GM12878 (cell line): ENCODE measurements around the gene WWTR1. TPM values are rescaled to one million over a fixed set of nuclear protein-coding genes. Genes with fewer than 3 reads are reported as not detected.

Experiments
- ATAC-seq: fragments of 200-7000 bp; cut with Tn5 transposase; 3 replicates; pipeline ENCODE4 v1.9.1; 2020; ENCODE audit warnings: mild to moderate bottlenecking, moderate library complexity
- BruUV-seq: library from RNA; stranded (reverse); fragments of 400-500 nt; replicated peaks from 2 replicates; lab custom pipeline; 2021; lab: Mats Ljungman, UMichigan
- CTCF ChIA-PET: fragments of 300-600 bp; sonication (Branson Sonifier 250); formaldehyde crosslinking; extraction: SDS; loops from one replicate; lab custom pipeline; 2021; ENCODE audit warnings: inconsistent platforms; lab: Yijun Ruan, JAX
- POLR2A ChIA-PET: fragments of 350-600 bp; formaldehyde crosslinking; extraction: SDS; loops from one replicate; lab custom pipeline; 2021; ENCODE audit warnings: inconsistent platforms; lab: Charles Lee
- RAD21 ChIA-PET: fragments of 300-600 bp; sonication (Branson Sonifier 250); formaldehyde crosslinking; loops from one replicate; lab custom pipeline; 2023; ENCODE audit warnings: antibody characterized with exemption; ENCODE audit not compliant: unreplicated experiment; lab: Charles Lee
- SMC1A ChIA-PET: fragments of 300-600 bp; sonication (Branson Sonifier 250); formaldehyde crosslinking; loops from one replicate; lab custom pipeline; 2023; ENCODE audit not compliant: unreplicated experiment, uncharacterized antibody; lab: Charles Lee
- DNase-seq: peaks from one replicate; pipeline ENCODE4 v3.0.0-alpha.2; 2011; ENCODE audit warnings: low read depth, low spot score
- FAIRE-seq: peaks from 3 replicates; lab custom pipeline; 2011; peaks lifted over from hg19 to GRCh38; lab: Jason Lieb, UNC
- H2AFZ ChIP-seq: 2 replicates; pipeline ENCODE4 v1.6.0; 2011; ENCODE audit warnings: low read depth, low read length, control low read depth; ENCODE audit not compliant: control insufficient read depth
- H3K27ac ChIP-seq: 2 replicates; pipeline ENCODE4 v1.5.1; 2011; ENCODE audit warnings: control low read depth; ENCODE audit not compliant: control insufficient read depth, insufficient read depth
- H3K27me3 ChIP-seq, 2 experiments: replicated peaks in 1 of 2; 2 replicates each; pipeline versions ENCODE4 v1.6.0 to v1.6.1; 2011; ENCODE audit warnings: low read length in 1 of 2; ENCODE audit not compliant: control insufficient read depth in 2 of 2, insufficient read depth in 2 of 2
- H3K36me3 ChIP-seq, 2 experiments: 2 replicates each; pipeline ENCODE4 v1.5.1; 2011; ENCODE audit warnings: low read length in 1 of 2; ENCODE audit not compliant: control insufficient read depth in 2 of 2, insufficient read depth in 2 of 2
- H3K4me1 ChIP-seq: 2 replicates; pipeline ENCODE4 v1.6.1; 2011; ENCODE audit warnings: mild to moderate bottlenecking, low read length, moderate library complexity, mixed read lengths; ENCODE audit not compliant: control insufficient read depth, insufficient read depth
- H3K4me2 ChIP-seq: 2 replicates; pipeline ENCODE4 v1.6.0; 2011; ENCODE audit warnings: control low read depth; ENCODE audit not compliant: control insufficient read depth, insufficient read depth
- H3K4me3 ChIP-seq: fragments of 200-600 bp; sonication (generic); 2 replicates; pipeline ENCODE4 v1.5.1; 2016
- H3K79me2 ChIP-seq: 2 replicates; pipeline ENCODE4 v1.6.0; 2011; ENCODE audit warnings: low read length; ENCODE audit not compliant: control insufficient read depth, insufficient read depth
- H3K9ac ChIP-seq: 2 replicates; pipeline ENCODE4 v1.8.0; 2011; ENCODE audit warnings: low read length, control low read depth, mixed read lengths; ENCODE audit not compliant: control insufficient read depth, insufficient read depth
- H3K9me3 ChIP-seq: replicated peaks from 3 replicates; pipeline ENCODE4 v1.5.1; 2011; ENCODE audit warnings: mild to moderate bottlenecking, low read length; ENCODE audit not compliant: control insufficient read depth, insufficient read depth
- H4K20me1 ChIP-seq: 2 replicates; pipeline ENCODE4 v1.6.0; 2011; ENCODE audit not compliant: control insufficient read depth, insufficient read depth
- CBX5 ChIP-seq: sonication (generic); IDR thresholded peaks from 2 replicates; pipeline ENCODE4 v1.6.1; 2016; ENCODE audit warnings: low read depth, moderate library complexity, mild to moderate bottlenecking, inconsistent platforms
- CREB1 ChIP-seq: IDR thresholded peaks from 2 replicates; pipeline ENCODE4 v1.6.1; 2012; ENCODE audit warnings: low read depth, mild to moderate bottlenecking, inconsistent platforms
- EZH2 ChIP-seq: IDR thresholded peaks from 2 replicates; pipeline ENCODE4 v1.6.1; 2012; ENCODE audit warnings: low read depth, mild to moderate bottlenecking, control low read depth, inconsistent platforms, low read length, borderline replicate concordance; ENCODE audit not compliant: control insufficient read depth
- RUNX3 ChIP-seq: IDR thresholded peaks from 2 replicates; pipeline ENCODE4 v1.6.1; 2012; ENCODE audit warnings: low read length, inconsistent platforms
- SREBF2 ChIP-seq: IDR thresholded peaks from 2 replicates; pipeline ENCODE4 v1.6.1; 2012; ENCODE audit warnings: mild to moderate bottlenecking, low read length
- TCF7 ChIP-seq: IDR thresholded peaks from 2 replicates; pipeline ENCODE4 v1.6.1; 2014; ENCODE audit warnings: antibody characterized with exemption, borderline replicate concordance
- WGBS: methylation state at CpG from one replicate; pipeline ENCODE4 v1.1.6; 2016; ENCODE audit warnings: low lambda C conversion rate; ENCODE audit not compliant: insufficient replicate concordance, insufficient coverage; ENCODE audit errors: missing lambda C conversion rate; 5-methylcytosine and 5-hydroxymethylcytosine counted together
- in situ Hi-C: fragments of 300-500 bp; cut with MboI; formaldehyde crosslinking; loops from 9 replicates; pipeline ENCODE4 v1.14.3; 2018; ENCODE audit warnings: mixed read lengths
- intact Hi-C: fragments of 100-400 bp; cut with micrococcal nuclease; formaldehyde crosslinking; loops from one replicate; pipeline ENCODE4 v1.14.2; 2022; ENCODE audit not compliant: unreplicated experiment
- polyA plus RNA-seq, 11 experiments: library from polyadenylated mRNA; depleted of rRNA in 4 of 11; unstranded in 6 of 11; stranded (reverse) in 5 of 11; fragments of >200 nt; fragmentation: Nextera tagmentation in 4 of 11; fragmentation: Illumina TruSeq in 1 of 11; extraction: Ambion mirVana in 4 of 11; extraction: Trizol in 1 of 11; gene quantifications; 1 replicate in 1 of 11; 2 replicates in 10 of 11; pipeline versions ENCODE4 v1.2.1 to v1.2.3, GENCODE V29; 2011 to 2016; ENCODE audit warnings: inconsistent platforms in 2 of 11, missing spikeins in 2 of 11, low read depth in 1 of 11
- total RNA-seq, 4 experiments: library from RNA; depleted of rRNA in 3 of 4; stranded (reverse); fragments of >200 nt in 3 of 4; fragmentation: Illumina TruSeq in 1 of 4; extraction: Trizol in 1 of 4; gene quantifications; 2 replicates each; pipeline versions ENCODE4 v1.2.1 to v1.2.3, GENCODE V29; 2013 to 2021
- TF ChIP-seq, protein P1 (sequence below): fragments of 450-650 bp; IDR thresholded peaks from 2 replicates; pipeline ENCODE4 v1.6.1; 2016; ENCODE audit warnings: mild to moderate bottlenecking, moderate library complexity, borderline replicate concordance
- TF ChIP-seq, protein P2 (sequence below): IDR thresholded peaks from 2 replicates; pipeline ENCODE4 v1.6.1; 2011; ENCODE audit warnings: borderline replicate concordance, low read depth, mild to moderate bottlenecking, moderate library complexity, mixed read lengths, low read length; ENCODE audit not compliant: insufficient read depth; ENCODE audit errors: extremely low read length

Gene WWTR1
- total and polyA plus RNA-seq, 10 of the 15 experiments (the other 5 are each of a cell fraction or from before 2014, with no cell fraction given) = 2.5 to 18.5 (median 5.8) TPM

DNA sequence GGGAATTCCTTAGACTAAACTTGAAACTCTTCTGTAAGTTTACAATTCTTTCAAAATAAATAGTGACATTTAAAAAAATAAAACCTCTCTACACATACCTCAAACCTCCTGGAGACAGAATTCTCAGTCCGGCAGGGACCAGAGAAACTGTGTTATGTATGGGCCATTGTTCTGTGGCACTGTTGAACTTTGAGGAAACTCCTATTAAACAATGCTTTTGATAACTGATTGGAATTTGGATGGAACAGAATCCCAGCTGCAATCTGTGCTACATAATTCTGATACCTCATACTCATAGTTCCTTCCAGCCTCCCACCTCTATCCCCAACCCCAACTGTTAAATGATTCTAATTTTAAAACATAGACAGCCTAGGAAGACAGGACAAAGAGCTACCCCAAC lies 98.3 kb downstream of the WWTR1 start (continued):
- TF ChIP-seq, protein P1, sequence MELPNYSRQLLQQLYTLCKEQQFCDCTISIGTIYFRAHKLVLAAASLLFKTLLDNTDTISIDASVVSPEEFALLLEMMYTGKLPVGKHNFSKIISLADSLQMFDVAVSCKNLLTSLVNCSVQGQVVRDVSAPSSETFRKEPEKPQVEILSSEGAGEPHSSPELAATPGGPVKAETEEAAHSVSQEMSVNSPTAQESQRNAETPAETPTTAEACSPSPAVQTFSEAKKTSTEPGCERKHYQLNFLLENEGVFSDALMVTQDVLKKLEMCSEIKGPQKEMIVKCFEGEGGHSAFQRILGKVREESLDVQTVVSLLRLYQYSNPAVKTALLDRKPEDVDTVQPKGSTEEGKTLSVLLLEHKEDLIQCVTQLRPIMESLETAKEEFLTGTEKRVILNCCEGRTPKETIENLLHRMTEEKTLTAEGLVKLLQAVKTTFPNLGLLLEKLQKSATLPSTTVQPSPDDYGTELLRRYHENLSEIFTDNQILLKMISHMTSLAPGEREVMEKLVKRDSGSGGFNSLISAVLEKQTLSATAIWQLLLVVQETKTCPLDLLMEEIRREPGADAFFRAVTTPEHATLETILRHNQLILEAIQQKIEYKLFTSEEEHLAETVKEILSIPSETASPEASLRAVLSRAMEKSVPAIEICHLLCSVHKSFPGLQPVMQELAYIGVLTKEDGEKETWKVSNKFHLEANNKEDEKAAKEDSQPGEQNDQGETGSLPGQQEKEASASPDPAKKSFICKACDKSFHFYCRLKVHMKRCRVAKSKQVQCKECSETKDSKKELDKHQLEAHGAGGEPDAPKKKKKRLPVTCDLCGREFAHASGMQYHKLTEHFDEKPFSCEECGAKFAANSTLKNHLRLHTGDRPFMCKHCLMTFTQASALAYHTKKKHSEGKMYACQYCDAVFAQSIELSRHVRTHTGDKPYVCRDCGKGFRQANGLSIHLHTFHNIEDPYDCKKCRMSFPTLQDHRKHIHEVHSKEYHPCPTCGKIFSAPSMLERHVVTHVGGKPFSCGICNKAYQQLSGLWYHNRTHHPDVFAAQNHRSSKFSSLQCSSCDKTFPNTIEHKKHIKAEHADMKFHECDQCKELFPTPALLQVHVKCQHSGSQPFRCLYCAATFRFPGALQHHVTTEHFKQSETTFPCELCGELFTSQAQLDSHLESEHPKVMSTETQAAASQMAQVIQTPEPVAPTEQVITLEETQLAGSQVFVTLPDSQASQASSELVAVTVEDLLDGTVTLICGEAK = no peak
- TF ChIP-seq SREBF2 (no peak), CREB1 (no peak), CBX5 (no peak), EZH2 (no peak)
- TF ChIP-seq, protein P2, sequence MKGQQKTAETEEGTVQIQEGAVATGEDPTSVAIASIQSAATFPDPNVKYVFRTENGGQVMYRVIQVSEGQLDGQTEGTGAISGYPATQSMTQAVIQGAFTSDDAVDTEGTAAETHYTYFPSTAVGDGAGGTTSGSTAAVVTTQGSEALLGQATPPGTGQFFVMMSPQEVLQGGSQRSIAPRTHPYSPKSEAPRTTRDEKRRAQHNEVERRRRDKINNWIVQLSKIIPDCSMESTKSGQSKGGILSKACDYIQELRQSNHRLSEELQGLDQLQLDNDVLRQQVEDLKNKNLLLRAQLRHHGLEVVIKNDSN = no peak
- TF ChIP-seq, all 136 proteins: peak for 0

DNA sequence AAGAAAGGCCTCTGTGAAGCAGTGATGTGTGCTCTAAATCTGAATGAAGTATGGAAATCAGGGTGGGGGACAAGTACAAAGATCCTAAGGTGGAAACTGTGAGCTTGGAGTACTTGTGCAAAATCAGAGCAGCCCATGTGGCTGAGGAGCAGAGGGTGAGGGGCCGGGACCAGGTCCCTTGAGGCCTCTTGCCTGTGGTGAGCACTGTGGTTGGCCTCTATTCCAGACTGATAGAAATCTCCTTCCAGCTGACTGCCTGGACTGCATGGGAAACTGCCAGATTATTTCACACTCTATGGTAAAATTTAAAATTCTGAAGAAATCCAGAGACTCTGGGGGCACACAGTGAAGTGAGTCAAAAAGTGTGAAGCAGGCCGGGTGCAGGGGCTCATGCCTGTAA lies 101.9 kb downstream of the WWTR1 start:
- TF ChIP-seq TCF7 = no peak
- 0 out of 2 replicates have a peak, but pooled peaks have one; percentile 11 for TF ChIP-seq RUNX3
- no peak for ATAC-seq
- SMC1A ChIA-PET = interaction anchor here (0.5 to 3.1 kb wide), 7 partner anchors 12 to 300 kb away, joined by 3 to 14 read pairs (median 4); no protein-coding TSS in a partner anchor
- Histone ChIP-seq H3K4me1 (peaks cover 9% of the 10 kb centered on the region), H3K9me3 (no peaks in the 10 kb centered on the region), H3K4me2 (no peak overlapping the region), H3K9ac (no peak overlapping the region), H3K27ac (no peak overlapping the region), H3K4me3 (no peak overlapping the region), H4K20me1 (no peaks in the 10 kb centered on the region), H2AFZ (no peak overlapping the region), H3K27me3 (no peaks in the 10 kb centered on the region), H3K79me2 (no peaks in the 10 kb centered on the region), H3K36me3 (no peaks in the 10 kb centered on the region; a peak in 1 of 4 replicates)
- 94% methylated on average over 2 of the region's 2 CpGs for WGBS
- CTCF ChIA-PET = interaction anchor here (0.7 to 3.6 kb wide), 6 partner anchors 13 to 161 kb away, joined by 3 to 20 read pairs (median 4); no protein-coding TSS in a partner anchor
- no peak for FAIRE-seq
- in situ Hi-C loops (no loop called here), intact Hi-C loops (no loop called here)
- BruUV-seq = no TSS peak
- RAD21 ChIA-PET = interaction anchor here (0.9 to 2.6 kb wide), 5 partner anchors 11 to 252 kb away, joined by 3 to 12 read pairs (median 5); no protein-coding TSS in a partner anchor
- DNase-seq = no peak
- POLR2A ChIA-PET = interaction anchor here (1.1 to 2.3 kb wide), 2 partner anchors 11 to 23 kb away, joined by 4 to 7 read pairs; no protein-coding TSS in a partner anchor
